ENCODE results near the gene JAK1.

Gene JAK1

DNA sequence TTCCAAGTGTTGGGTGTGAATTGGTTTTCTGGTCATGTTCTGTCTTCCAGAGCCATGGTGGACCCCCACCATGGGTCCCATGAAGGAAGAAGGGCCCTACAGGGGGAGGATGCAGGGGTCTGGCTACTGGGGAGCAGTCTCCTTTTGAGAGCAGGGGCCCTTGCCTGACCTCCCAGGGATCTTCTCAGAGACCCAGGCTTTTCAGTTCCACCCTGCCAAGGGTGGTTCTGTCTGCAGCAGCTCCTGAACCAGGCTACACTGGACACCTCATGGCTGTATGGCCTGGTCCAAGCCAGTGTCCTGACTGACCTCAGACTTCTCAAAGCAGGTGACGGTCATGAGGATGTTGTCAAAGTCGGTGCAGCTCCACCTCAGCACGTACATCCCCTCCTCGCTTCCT is 109.0 kb downstream of the JAK1 start:
- DNase-seq = no peak

DNA sequence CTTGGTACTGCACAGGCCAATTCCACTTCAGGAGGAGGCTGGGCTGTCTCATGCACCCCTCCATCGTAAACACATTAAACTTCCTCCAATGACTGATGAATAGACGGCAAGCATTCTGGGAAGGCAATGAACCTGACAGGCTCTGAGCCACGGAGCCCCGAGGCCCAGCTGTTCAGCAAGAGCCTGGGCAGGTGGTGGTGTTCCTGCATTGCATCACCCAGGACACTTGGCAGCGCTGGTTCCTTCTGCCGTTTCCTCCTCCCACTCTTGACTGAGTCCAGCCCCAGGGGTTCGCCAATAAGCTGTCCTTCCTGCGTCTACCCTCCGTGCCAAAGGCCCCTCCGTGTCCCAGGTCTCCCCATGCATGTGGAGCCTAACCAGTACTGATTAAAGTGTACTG is 109.8 kb downstream of the JAK1 start:
- DNase-seq = no peak

DNA sequence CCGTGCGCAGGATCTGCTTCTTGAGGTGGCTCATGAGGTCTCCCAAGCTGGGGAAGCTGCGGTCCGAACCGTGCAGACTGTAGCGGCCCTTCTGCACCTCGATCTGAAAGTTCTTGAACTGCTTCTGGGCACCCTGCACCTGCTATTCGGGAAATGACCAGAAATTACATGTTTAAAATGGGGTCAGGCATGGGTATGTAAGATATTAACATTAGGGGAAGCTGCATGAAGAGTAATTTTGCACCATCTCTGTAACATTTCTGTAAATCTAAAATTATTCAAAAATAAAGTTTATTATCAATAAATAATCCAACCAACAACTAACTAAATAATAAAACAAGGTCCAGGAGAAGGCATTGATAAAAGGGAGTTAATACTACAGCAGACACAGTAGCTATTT is 110.8 kb downstream of the JAK1 start:
- no peak for DNase-seq

DNA sequence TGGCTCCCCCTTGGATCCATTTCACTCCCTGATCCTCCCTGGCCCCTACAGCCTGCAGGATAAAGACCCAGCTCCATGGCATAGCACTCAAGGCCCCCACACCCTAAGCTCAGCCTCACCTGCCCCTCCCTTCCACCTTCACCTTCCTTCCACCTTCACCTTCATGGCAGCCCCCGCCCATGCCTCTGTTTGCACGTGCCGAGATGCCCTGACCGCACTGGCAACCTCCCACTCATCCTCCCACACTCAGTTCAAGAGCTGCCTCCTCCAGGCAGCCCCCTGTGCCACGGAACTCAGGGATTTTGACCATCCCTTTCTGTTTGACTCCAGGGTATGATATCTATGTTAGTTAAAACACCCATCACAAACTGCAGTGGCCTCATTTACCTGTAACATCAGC is 111.7 kb downstream of the JAK1 start:
- DNase-seq = no peak

DNA sequence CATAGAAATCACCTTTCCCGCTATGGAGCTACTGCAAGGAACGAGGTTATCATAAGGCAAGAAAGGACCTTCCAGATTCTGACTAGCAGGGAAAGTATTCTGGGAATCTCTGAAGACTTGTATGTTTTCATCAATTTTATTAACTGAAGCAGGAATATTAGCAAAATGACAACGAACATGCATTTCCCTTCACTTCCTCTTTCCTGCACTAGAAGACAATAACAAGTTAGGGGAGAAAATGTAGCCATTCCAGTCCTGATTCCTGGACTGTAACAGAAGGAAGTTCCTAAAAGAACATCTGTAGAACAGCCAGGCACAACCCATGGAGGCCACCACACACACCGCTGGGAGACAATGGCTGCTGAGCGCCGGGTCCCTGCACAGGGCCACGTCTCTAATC is 114.7 kb downstream of the JAK1 start:
- no peak for DNase-seq

DNA sequence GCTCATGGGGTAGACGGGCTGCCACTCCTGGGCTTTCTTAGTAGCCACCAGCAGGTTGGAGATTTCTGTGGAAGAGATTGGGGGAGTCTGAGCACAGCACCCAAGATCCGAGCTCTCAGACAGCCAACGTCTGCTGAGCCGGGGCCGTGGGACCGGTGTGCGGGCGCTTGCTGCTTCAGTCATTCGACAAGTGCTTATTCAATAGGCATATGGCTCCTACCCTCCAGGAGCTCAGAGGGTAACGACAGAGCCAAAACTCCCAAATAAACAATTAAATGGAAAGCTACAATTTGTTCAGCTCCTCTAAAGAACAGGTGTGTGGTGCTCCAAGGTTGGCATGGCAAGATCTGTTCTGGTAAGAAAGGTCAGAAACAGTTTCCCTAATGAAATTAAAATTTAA is 115.5 kb downstream of the JAK1 start:
- DNase-seq = no peak

DNA sequence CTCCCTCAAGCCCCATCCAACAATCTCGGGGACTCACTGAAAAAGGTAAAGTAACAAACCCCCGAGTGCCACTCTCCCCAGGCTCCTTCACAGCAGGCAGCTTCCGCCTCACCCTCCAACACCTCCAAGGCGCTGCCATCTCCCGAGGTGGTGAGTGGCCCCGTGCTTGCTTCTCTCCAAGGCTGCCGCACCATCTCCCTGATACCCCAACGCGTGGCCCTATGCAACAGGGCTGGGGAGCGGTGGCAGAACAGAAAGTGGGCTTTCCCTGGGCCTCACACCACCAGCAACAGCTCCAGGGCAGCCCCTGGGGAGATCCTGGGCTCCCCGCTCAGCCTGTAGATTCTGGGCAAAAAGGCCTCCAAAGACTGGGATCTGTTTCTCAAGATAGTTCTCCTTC is 116.4 kb downstream of the JAK1 start:
- no peak for DNase-seq

DNA sequence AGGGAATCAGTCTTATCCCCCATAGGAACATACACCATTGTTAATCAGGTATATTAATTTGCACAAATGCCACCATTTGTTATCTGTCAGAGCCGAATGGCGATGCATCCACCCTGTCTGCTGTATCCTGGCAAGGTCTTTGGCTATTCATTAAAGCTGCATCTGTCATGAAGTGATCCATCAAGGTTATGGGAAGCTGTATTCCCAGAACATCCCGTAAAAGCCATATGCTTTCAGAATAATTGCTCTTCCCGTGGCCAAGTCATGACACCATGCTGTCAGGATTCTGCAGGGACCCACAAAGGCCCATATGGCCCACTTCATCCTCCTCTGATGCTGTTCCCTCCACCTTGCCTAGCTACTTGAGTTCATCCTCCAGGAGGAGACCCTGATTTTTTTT is 117.5 kb downstream of the JAK1 start:
- DNase-seq = no peak

DNA sequence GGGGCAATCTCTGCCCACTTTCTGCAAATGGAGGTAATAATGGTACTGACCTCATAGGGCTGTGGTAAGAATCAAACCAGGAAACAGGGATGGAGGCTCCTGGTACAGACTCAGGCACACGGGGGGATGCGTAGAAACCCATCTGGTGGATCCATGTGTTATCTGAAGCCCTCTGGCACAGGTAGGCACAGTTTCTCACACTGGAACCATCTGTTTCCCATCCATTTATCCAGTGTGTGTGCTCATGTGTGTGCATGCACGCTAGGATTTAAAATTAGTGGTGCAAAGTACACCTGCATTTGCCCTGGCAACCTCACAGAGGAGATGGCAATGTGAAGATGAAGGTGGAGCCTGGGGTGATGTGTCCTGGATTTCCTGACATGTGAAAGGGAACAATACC is 118.2 kb downstream of the JAK1 start:
- DNase-seq = no peak

DNA sequence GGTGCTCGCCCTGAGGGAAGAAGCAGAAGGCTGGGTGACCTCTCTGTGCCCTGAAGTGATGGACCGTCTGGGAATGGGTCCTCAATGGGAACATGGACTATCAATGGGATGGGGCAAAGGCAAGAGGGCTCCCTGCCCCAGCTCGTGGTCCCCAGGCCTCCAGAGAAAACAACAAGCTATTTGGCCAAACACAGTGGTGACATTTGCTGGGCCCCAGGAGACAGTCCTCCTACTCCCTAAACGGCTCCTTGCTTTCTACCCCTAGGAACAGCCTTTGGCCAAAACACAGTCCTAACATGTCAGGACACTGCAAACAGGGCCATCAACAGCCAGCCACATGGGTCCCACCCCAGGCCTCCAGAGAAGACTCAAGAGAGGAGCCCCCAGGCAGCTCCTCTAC is 118.7 kb downstream of the JAK1 start:
- no peak for DNase-seq

DNA sequence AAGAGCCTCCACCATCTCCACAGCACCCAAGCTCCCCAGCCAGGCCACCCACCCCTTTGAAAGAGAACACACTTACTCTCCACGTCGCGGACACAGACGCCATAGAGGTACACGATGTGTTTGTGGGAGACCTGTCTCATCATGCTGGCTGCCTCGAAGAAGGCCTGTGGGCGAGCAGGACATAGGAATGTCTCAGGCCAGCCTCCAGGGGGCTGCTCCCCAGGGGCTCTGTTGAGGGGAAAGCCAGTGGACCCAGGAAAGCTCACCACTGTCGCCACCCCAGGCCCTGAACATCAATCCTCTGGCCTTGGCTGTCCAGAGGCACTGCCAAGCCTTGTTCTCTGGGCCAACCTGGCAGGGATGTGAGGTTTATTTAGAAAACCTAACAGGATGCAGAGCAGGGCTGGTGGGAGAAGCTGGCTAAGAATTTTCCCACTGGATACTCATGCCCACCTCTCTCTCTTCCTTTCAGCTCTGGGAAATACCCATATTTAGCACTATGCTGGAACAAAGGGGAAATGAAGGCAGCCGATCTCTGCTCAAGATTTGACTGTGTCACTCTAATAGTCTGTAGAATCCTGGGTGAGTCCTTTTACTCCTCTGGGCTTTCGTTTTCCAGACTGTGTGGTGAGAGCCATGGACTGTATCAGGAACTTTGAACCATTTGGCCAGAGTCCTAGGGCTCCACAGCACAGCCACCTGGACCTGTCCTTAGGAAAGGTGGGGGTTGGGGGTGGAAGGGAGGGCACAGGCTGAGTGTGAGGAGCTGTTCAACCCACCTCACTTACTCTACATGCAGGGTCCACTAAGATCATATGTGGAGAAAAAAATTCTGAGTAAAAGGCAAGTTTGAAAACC is 119.5 kb downstream of the JAK1 start:
- no peak for DNase-seq

DNA sequence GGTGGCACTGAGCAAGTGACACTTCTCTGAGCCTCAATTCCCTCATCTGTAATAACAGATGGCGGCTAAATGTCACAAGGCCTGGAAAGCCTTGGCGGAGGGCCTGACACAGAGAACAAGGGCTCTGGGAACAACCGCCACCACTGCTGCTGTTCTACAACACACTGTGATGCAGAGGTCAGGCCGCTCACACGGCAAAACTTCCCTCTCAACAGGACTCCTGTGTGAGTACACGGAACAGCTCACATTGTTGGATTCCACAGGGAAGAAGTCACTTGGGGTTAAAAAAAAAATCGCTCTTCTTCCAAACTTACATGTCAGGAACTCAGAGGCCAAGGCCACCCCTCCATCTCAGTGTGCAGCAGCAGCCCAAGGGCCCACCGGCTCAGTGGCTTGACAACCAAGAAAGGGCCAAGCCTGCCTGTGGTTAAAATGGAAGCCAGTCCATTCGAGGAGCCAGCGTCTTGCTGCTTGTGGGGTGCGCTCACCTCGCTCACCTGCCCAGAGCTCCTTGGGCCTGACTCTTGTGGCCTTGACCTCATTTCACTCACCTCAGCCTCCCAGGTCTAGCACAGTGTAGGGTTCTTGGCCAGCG is 120.4 kb downstream of the JAK1 start:
- DNase-seq = no peak

DNA sequence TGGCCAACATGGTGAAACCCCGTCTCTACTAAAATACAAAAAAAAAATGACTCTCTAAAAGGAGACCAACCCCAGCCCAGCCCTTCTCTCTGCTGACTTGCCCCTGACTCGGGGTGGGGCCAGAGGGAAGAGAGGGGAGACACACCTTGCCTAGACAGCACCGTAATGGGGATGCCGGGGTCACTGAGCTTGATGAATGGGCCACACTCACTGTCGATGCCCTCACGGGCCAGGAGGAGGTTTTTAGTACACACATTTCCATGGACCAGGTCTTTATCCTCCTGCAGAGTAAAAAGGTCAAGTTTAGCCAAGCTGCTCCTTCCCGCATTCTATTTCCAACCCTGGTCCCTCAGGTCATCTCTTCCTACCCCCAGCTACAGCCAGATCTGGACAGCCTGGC is 121.7 kb downstream of the JAK1 start:
- DNase-seq = no peak

DNA sequence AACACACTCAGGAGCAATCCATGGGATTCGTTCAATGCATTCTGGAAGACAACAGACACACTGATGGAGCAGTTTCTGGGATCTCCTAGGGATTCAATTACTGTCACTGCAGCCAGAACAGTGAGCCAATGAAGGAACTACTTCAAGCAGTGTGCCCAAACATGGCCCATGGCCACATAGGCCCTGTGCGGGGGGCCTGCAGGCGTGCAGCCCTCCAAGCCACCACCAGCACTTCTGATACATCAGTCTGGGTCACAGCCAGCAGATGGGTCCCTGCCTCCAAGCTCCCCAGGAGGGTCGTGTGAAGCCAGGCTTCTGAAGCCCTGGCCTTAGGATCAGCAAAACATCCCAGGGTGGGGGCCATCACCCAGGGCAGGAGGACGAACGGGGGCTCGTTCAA is 122.2 kb downstream of the JAK1 start:
- DNase-seq = no peak

DNA sequence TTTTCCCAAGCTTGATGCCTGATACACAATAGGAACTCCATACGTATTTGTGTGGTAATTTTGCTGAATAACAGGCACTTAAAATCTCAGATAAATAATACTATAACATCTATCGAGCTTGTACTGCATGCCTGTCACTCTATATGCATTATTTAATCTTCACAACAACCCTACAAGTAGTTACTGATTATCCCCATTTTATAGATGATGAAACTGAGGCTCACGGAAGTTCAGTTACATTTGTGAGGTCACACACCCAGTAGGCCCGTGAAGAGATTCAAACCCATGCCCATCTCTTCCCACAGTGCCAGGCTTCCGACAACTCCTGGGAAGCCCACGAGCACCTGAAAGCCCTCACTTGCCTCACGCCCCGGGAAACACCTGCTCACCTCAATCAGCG is 122.7 kb downstream of the JAK1 start:
- DNase-seq = no peak

DNA sequence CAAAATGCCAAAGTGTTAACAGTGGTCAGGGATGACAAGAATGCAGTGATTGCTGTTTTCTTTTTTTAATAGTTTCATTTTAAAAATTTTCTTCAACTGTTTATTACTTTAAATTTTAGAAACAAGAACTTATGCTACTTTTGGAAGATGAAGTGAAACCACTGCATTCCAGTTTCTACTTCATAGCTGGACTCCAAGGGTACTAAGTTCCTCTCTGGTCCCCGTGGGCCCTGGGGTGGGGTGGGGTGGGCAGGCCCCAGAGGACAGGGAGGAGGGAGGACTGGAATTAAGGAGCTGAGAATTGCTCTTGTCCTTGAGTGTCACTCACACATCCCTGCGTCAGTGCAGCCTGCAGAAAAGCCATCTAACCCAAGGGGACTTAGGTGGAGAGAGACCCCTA is 124.1 kb downstream of the JAK1 start:
- DNase-seq = no peak

DNA sequence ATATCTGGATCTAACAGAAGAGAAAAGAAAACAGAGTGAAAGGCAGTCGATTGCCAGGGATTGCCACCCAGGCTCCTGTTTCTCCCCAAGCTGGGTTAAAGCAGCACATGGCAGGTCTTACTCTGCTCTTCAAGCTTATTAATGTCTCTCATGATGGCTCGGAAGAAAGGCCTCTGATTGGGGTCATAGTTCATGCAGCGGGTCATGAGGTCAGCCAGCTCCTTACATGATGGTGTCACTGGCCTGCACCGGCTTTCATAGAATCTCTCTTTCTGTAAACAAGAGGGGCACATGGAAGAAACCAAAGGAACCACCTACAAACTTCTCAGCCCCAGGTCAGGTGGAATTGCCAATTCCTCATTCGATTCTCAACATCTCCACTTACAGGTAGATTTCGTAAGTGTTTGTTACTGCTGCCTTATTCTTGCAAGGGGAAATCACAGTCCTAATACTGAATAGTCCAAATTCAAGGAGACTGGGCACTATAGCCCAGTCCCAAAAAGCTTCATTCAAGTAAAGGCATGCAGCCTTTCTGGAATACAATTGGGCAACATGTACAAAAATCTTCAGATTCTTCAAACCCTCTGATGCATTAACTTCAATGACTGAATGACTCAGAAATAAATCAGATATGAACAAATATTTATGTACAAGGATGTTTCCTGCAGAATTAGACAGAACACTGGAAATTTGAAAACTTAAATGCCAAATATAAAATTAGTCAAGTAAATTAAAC is 124.9 kb downstream of the JAK1 start:
- no peak for DNase-seq

DNA sequence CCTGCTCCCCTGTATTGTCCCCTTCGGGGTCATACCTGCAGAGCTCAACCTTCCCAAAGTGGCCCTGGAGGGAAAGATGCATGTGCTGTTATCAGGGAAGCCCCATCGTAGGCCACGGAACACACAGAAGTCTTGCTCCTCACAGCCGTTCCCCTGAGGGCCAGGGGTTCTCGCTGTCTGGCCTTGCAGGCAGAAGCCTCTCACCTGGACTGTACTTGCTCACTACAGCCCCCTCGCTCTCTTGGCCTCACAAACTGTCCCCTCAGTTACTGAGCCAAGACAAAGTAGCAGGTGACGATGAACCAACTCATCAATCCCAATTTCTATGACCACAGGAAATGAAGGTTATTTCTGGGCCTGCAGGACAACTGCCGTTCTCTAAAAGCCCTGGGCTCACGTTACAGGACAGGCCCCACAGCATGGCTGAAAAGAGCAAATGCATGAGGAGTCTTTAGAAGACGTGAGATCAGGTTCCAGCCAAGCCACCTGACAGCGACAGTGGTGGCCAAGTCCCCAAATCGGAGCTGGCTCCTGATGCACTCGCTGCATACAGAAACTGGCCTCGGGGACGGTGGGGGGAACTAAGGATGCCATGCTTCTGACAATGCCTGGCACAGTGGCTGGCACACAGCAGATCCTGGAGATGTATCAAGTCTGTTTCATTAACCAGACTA is 126.5 kb downstream of the JAK1 start:
- no peak for DNase-seq

DNA sequence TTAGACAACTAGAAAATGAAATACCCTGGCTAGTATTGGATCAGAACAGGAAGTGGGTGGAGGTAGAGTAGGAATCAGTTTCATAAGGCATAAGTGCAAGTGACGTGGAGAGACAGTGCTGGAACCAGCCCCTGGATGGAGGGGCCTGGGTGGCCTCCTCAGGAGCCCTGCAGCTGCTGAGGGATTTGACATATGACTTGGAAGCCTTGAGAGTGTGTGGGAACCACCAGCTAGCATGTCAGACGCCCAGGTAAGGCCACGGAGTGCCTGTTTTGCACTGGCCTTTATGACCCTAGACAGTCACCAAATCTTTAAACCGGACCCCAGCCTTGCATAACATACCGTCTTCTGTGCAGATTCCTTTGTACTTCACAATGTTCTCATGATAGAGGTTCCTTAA is 127.1 kb downstream of the JAK1 start:
- no peak for DNase-seq

DNA sequence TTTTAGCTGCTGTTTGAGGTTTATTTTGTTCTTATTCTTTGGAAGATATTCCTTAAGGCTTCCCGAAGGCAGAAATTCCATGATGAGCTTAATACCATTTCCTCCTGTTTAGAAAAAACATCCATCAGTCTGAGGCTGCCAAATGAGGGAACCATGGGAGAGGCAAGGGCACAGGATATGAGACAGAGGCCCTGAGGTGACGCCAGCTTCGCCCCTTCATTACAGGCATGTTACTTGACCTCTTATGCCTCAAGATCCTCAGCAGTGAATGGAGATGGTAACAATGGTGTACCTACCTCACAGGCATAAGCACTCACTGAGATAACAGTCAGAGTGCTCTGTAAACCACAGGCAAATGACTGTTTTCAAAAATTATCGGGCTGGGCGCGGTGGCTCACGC is 127.9 kb downstream of the JAK1 start:
- DNase-seq = no peak

DNA sequence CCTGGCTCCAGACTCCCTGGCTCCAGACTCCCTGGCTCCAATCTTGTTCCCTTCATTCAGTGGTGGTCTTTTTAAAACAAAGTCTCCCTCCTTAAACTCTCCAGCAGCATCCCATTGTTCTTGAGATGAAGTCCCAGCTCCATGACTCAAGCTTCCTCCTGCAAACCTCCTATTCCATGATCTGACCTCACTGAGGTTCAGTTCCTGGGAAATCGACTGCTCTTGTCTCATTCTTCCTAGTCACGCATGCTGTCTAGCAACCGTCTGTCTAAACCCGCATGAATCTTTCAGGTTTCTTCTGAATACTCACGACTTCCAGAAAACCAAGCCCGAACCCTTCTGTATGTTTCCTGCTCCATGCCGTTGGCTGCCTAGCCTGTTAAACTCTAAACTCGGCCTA is 129.5 kb downstream of the JAK1 start:
- no peak for DNase-seq

DNA sequence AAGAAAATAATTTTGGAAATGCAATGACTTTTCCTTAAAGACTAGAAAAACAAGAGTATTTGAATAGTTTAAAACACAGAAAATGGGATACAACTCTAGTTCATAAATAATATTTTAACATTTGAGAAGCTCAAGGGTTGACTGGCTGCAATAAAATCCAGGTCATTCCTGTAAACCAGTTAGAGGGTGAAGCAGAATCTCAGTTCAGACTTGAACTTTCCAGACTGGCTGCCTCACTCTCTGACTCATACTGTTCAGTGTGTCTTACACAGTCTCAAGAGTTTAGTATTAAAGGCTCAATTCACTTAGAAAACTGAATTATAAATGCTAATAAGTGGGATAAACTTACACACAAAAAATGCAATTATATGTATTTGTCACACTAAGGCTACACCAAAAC is 131.6 kb downstream of the JAK1 start:
- no peak for DNase-seq

DNA sequence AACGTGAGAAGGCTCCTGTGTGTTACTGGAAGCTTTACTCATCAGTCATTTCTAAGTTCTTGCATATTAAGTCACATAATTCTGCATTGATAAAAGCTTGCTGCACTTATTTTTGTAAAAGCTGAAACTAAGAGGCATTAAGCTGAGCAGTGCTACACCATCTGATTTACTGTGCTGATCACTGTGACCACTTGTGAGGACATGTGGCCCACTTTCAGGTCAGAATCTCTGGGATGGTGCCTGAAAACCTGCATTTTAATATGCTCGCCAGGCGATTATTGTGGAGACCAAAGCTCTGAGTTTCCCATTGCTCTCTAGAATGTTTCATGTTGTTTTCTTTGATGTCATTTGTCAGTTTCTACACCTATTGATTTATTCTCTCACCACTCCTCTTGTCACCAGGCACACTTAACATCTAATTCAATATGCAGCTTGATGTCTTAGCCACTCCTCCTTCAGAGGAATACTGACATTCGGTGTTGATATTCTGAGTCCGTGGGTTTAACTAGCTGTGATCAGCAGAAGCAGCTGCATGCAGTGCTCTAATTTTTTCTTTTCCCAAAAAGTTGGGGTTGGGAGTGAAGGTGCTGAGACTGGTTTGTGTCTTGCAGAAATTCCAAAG is 136.2 kb downstream of the JAK1 start:
- DNase-seq = no peak

Data from midbrain (tissue), 1 donor.